Measurements from ENCODE around the gene DNAJC6. TPM values are rescaled to one million over a fixed set of nuclear protein-coding genes. Genes with fewer than 3 reads are reported as not detected.
"Not testable (repeated sequence)": the region's sequence is repeated elsewhere in the genome, so short reads cannot be mapped to it uniquely, and the experiment has no call there.

Gene DNAJC6
- total RNA-seq, 1 donor from 2014 or later = 7.7 TPM

DNA sequence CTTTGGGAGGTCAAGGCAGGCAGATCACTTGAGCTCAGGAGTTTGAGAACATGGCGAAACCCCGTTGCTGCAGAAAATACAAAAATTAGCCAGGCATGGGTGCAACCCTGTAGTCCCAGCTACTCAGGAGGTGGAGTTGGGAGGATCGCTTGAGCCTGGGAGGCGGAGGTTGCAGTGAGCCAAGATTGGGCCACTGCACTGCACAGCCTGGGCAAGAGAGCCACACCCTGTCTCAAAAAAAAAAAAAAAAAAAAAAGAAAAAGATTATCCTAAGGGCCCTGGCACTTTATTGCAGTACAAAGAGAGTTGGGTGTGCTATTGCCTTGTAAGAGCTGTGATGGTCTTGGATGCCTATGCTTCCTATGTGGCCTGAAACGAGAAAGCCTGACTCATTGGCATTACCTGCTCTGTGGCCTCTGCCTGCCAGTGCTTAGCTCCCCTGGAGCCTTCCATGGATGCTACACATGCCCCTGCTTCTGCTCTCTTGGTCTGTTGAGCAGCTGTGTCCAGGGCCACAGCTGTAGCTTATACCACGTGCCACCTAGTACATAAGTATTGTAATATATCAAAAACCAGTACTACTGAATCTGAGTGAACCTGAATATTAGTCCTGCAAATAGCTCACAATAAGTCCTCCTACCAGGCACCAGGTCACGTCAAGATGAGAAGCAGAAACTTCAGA, 45.8 kb downstream of the DNAJC6 start:
- no peak for DNase-seq (ENCODE audit: low read depth in 2 of 2)

DNA sequence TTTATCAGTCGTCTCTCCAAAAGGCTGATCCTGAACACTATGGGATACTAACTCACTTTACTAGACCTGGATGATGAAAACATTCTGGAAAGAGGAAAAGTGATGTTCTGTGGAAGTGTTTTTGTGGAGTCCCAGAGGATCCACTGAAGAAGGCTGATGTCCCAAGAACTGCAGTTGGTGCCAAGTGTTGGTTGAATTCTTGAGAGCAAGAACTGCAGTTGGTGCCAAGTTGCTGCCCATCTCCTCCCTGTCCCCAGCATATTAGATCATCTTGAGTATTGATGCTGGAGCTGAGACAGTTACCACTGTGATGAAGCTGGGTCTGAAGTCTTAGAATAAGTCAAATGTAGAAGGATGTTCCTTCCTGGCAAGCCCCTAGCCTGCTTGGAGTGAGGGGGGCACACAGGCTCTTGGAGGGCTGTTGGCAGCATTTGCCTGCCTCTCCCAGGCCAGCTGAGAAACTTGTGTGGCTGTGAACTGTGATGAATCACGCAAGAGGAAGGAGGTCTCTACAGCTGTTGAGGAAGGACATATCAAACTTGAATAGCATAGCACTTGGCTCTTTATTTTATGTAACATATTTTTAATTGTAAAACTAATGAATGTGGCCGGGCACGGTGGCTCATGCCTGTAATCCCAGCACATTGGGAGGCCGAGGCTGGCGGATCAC, 48.1 kb downstream of the DNAJC6 start:
- peak in 1 of 2 donors; percentile 18 for DNase-seq (ENCODE audit: low read depth in 2 of 2)

DNA sequence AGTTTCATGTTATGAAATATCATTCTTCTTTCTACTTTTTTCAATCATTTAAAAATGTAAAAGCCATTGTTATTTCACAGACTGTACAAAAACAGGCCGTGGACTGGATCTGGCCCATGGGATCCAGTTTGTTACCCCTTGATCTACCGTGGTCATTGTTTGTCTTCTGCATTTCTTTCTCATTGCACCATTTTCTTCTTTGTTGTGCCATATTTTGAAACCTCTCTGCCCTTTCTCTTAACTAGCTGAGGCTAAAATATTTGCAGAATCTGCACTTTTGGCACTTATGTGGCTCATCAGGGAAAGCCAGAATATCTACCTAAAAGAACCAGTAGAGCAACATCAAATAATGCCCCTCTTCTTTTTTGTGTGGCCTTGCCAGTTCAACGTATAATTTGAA, 50.5 kb downstream of the DNAJC6 start:
- no peak for DNase-seq (ENCODE audit: low read depth in 2 of 2)

DNA sequence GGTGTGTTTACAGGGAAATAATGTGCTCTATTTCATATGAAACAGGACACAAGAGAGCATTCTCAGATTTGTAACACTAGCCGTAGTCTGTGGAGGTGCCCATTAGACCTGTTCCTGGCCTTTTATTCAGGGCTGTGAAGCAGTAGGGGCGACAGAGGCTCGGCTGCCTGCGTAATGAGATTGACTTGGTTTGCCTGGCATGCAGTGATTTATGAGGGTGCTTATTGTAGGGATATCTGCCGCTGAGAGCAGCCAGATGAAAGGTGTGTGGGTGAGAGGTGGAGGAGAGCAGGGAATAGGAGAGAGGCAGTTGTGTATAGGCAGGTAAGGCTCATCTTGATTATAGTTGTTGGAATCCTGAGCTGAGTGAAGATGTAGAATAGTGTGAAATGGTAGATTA, 51.3 kb downstream of the DNAJC6 start:
- no peak for DNase-seq (ENCODE audit: low read depth in 2 of 2)

DNA sequence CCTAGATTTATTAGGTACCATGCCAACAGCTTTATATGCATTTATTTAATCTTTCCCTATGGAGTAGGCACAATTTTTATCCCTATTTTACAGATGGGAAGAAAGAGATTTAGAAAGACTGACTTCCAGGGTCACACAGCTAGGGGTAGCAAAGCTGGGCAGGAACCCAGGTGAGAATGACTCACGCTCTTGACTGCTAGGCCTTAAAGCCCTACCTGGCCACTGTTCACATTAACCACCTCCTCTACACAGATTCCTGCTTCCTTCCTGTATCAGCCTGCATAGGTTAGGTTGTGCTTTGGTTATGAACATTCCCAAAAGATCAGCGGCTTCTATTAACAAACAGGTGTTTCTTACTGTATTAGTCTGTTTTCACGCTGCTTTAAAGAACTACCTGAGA, 53.2 kb downstream of the DNAJC6 start:
- no peak for DNase-seq (ENCODE audit: low read depth in 2 of 2)

DNA sequence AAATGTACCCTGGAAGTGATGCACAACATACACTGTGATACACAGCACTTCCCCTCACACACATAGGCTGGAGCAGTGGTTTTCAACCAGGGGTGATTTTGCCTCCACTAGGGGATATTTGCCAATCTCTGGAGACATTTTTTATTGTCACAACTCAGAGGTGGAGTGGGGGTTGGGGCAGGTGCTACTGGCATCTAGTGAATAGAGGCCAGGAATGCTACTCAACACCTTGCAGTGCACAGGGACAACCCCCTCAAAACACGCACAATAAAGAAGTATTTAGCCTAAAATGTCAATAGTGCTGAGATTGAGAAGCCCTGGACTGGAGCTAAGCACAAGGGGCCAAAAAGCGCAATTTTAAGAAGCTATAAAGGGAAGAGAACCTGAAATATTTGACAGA, 54.1 kb downstream of the DNAJC6 start:
- DNase-seq (ENCODE audit: low read depth in 2 of 2) = no peak

DNA sequence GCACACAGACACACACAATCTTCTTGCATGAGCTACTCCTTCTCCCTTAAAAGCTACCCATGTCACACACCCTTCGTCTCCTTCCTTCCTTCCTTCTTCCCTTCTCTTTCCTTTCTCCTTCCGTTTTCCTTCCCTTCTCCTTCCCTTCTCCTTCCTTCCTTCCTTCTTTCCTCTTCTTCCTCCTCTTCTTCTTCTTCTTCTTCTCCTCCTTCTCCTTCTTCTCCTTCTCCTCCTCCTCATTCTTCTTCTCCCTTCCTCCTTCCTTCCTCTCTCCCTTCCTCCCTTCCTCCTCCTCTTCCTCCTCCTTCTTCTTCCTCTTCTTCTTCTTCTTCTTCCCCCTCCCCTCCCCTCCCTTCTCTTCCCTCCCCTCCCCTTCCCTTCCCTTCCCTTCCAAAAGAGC, 59.1 kb downstream of the DNAJC6 start:
- DNase-seq (ENCODE audit: low read depth in 2 of 2) = no peak

DNA sequence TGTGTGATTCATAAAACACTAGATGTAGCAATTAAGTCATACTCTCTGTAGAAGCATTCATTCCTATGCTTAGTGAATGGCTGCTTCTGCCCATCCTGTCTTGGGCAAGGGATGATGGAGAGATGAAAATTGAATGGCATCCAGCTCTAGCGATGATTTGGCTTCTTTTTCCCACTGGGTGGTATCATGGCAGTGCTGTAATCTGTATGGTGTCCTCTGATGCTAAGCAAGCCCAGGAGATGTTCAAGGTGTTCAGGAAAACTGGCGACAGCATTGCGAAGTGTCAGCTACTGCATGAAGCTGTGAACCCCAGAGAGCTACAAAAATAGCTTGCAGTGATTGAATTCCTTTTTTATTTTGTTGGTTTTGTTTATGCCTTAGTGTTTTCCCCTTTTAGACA, 62.2 kb downstream of the DNAJC6 start:
- DNase-seq (ENCODE audit: low read depth in 2 of 2) = no peak

DNA sequence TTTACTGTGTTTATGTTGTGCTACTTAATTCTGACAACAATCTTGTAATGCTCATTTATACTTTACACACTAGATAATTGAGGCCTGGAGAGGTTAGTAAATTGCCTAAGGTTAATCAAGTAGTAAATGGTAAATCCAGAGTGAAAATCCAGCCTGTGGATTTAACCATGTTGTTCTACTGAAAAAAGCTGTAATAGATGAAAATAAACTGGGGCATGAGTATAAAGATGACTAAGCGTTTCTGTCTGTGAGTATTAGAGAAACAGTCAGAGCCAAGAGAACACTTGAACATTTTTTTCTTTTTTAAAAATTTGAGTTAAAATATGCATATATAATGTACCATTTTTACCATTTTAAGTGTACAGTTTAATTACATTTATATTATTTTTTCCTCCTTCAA, 63.2 kb downstream of the DNAJC6 start:
- DNase-seq (ENCODE audit: low read depth in 2 of 2) = peak in 1 of 2 donors; percentile 7

DNA sequence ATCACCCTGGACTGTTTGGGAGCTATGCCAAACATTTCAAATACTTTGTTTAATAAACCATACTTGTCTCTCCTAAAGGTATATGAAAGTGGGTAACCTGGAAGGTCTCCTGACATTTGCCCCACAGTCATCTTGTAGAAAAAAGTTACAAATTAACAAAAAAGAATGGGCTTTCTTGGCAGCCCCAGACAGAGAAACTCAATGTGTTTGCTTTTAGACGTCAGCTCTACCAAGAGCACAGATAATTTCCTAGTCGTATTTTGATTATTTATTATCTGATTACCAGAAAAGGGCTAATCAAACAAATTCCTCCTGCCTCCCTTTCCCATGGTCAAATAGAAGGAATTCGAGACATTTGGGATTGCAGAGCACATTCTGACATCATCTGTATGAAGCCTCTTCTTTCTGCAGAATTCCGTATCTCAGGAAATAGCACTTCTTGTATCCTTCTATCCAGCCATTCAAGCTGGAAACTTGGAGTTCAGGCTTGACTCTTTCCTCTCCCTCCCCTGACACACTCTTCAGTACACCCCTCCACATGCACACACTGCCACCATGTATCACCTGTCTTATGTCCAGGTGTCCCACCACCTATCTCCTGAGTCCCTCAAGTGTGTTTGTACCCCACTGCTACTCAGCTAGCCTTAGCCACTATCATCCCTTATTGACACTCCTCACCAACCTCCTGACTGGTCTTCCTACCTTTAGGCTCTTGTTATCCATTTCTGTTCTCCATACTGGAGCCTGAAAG, 68.3 kb downstream of the DNAJC6 start:
- DNase-seq (ENCODE audit: low read depth in 2 of 2) = no peak

DNA sequence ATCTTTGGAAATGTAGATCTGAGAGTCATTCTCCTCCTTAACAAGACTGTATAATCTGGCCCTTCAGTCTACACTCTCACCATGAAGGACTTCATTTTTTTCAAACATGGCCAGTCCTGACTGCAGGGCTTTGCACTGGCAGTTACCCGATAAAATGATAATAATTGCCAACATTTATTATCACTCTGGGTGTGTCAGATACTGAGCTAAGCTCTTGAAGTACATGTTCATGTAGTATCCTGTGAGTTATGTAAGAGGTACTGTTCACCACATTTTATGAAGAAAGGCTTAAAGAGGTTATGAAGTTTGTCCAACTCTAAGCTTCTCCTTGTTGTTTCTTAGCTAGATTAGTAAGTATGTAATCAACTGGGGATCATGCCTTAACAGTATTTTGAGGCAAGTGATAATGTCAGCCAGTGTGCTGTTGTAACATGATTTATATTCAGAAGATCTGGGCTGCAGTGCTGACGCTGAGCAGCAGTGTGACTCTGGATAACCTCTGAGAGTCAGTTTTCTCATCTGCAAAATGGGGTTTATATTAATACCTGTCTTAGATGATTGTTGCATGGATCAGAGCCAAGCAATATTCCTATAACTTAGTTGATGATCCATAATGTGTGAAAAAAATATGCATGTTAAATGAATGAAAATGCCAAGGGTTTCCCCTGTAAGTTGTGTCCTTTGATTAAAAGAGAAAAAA, 69.1 kb downstream of the DNAJC6 start:
- no peak for DNase-seq (ENCODE audit: low read depth in 2 of 2)

DNA sequence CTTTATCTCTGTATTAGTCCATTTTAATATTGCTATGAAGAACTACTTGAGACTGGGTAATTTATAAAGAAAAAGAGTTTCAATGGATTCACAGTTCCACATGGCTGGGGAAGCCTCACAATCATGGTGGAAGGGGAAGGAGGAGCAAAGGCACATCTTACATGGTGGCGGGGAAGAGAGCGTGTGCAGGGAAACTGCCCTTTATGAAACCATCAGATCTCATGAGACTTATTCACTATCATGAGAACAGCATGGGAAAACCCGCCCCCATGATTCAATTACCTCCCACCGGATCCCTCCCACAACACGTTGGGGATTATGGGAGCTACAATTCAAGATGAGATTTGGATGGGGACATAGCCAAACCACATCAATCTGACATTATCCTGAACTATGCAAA, 75.1 kb downstream of the DNAJC6 start:
- DNase-seq (ENCODE audit: low read depth in 2 of 2) = not testable (repeated sequence)

DNA sequence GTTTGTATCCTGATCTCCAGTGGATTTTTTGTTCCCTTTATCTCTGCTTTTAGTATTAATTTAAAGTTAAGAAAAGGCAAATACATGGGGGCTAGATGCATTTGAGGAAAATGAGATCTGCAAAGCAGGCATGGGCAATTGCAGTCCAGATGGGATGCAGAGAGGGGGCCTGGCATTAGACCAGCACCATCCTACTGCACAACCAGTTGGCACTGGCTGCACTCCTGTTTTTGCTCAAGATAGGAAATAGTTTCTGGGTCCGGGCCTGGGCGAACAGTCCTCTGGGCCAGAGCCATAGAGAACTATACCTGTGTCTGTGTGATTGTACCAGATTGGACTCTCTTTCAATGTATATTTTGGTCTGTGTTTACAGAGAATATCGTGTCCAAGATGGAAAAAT, 77.1 kb downstream of the DNAJC6 start:
- DNase-seq (ENCODE audit: low read depth in 2 of 2) = no peak

DNA sequence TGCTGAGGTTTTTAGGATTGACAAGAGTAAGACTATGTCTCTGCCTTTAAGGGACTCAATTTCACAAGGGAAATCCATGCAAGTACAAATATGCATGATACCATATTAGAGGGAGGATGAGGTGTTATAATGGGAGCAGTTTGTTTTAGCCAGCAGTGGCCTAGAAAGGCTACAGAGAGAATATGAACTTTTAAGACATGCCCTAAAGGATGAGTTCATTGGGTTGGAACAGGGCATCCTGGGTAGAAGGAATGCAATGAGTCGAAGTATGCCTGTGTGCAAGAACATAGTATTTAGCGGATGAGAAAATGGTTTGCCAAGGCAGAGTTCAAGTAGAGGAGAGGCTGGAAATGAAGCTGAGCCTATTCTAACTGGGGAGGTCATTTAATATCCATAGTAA, 78.5 kb downstream of the DNAJC6 start:
- DNase-seq (ENCODE audit: low read depth in 2 of 2) = no peak

DNA sequence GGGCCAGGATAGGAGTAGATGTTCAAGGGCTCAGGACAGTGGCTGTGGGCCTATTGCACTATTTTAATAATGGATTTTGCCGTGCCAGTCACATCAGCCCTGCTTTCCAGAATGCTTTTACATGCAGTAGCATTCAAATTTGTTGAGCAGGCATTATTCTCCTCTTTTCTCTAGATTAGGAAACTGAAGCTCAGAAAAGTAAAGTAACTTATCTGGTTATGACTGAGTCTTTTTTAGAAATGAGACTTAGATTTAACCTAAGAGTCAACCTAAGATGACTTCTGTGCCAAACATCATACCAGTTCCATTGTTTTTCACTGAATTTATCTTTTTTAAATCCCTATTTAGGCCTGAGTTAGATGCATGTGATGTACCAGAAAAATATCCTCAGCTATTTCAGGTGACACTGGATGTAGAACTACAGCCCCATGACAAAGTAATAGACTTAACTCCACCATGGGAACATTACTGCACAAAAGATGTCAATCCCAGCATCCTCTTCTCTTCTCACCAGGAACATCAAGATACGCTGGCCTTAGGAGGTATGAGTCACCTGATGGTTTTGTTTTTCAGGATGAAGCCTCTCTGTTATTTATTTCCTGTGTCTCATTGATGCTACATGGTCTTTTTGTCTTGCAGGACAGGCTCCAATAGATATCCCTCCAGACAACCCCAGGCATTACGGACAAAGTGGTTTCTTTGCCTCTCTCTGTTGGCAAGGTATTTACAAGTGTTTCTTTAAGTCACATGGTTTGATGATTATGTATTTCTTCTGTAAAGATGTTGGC, 79.8 kb downstream of the DNAJC6 start:
- DNase-seq (ENCODE audit: low read depth in 2 of 2) = peak; percentile 15 to 43

DNA sequence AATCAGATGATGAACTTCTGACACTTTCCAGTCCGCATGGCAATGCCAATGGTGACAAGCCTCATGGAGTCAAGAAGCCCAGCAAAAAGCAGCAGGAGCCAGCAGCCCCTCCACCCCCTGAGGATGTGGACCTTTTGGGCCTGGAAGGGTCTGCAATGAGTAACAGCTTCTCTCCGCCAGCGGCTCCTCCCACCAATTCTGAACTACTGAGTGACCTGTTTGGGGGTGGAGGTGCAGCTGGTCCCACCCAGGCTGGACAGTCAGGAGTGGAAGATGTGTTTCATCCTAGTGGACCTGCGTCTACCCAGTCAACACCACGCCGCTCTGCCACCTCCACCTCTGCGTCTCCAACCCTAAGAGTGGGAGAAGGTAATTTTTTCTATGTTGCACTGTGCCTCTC, 83.2 kb downstream of the DNAJC6 start:
- no peak for DNase-seq (ENCODE audit: low read depth in 2 of 2)

DNA sequence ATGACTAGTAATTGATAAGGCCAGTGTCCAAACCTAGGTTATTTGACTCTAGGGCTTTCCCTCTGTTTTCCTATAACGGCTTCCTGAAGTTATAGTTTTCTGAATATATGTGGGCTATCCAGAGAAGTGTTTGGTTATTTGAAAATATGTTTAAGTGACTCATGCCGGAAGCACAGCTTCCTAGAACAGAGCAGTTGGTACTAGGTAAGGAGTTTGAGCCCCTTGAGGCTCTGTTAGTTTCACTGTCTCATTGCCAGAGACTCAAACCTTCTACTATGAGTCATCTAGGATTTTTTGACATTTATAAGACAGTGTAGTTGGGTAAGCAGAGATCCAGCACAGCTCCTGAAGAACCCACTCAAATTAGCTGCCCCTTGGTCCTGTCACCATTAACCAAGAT, 84.0 kb downstream of the DNAJC6 start:
- peak in 1 of 2 donors; percentile 87 for DNase-seq (ENCODE audit: low read depth in 2 of 2)

DNA sequence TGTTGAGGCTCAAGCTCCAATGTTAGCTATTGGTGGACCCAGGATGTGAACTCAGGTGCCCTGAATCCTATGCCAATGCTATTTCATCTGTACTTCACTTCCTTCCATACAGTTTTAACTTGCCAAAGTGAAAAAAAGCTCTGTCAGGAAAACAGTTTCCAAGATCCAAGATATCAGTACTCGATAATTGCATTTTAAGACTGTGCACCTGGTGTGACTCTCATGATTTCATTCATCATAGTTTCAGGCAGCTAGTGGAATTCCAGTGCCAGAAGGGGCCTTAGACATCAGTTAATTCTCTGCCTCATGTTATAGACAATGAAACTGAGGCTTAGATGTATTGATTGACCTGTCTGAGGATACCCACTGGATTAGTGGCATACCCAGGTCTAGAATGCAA, 84.6 kb downstream of the DNAJC6 start:
- DNase-seq (ENCODE audit: low read depth in 2 of 2) = no peak

DNA sequence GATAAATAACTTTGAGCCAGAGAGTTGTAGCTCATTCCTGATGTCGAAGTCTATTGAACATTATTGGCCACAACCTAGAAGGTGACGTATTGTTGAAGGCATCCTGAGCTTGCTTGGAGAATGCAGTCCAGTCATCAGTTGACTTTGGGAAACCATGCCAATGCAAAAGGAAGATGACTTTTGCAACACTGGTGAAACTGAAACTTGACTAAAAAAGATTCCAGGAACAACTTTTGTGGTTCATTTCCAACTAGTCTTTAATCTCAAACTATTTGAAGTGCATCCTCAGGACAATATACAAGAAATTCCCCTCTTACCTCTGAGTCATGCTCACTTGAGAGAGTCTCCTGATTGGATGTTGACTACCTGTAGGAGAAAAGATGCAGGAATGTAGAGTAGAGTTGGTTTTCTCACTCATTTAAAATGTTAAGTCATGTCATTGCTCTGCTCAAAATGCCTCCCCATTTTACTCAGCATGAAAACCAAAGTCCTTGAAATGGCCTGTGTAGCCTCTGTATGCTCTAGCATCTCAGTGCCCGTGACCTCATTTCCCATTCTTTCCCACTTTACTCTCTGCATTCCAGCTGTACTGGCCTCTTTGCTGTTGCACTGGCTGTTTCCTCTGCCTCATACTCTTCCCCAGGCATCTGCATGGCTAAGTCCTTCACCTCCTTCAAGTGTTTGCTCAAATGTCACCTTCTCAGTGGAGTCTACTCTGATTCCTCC, 86.7 kb downstream of the DNAJC6 start:
- DNase-seq (ENCODE audit: low read depth in 2 of 2) = peak in 1 of 2 donors; percentile 12

DNA sequence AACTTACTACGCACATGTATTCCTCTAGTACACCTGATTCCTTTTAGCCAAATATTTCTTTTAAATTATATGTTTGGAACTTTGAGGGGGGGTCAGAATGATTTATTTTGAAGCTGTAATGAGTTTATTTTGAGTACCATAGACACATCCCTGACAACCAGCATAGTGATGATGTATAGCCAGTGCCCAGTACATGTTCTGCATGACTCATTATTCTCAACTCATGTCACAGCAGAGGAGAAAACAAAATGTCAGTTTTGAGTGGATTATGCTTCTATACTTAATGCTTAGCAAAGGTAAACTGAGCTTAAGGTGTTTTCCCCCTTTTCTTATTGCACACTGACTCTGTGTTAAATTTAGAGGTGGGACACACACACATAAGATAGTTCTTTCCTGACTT, 88.7 kb downstream of the DNAJC6 start:
- no peak for DNase-seq (ENCODE audit: low read depth in 2 of 2)

DNA sequence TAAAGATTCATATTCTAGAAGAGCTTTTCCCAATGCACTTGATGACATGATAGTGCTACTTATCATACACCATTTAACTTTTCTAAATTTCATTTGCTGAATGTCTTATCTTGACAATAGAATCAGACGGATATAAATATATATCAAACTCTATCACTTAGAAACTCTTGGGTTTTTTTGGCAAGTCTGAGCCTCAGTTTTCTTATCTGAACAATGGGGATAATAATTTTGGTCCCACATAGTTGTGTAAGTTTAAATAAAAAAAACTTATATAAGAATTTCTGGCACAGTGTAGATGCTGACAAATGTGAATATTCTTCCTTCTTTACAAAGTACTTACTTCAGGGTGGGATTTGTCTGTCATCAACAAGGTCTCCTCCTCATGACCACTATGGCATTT, 89.7 kb downstream of the DNAJC6 start:
- DNase-seq (ENCODE audit: low read depth in 2 of 2) = no peak
